ENCODE data around the gene ASTN2.

DNA sequence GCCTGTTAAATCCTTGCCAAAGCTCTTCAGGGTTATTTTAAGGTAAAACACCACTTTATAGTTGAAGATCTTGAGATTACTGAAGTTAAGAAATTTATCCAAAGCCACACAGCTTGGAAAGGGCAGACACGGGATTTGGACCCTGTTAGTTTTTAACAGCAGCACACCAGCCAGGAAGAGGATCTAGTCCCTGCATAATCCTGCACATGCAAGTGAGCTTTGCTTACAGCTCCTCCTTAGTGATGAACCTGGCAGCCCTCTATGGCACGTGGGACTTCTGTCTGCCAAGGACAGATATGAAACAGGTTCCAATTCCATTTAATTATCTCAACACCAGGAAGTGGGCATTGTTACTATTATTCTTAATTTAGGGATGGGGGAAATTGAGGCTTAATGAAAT lies 619.0 kb downstream of the ASTN2 start:
- TF ChIP-seq, protein P1, sequence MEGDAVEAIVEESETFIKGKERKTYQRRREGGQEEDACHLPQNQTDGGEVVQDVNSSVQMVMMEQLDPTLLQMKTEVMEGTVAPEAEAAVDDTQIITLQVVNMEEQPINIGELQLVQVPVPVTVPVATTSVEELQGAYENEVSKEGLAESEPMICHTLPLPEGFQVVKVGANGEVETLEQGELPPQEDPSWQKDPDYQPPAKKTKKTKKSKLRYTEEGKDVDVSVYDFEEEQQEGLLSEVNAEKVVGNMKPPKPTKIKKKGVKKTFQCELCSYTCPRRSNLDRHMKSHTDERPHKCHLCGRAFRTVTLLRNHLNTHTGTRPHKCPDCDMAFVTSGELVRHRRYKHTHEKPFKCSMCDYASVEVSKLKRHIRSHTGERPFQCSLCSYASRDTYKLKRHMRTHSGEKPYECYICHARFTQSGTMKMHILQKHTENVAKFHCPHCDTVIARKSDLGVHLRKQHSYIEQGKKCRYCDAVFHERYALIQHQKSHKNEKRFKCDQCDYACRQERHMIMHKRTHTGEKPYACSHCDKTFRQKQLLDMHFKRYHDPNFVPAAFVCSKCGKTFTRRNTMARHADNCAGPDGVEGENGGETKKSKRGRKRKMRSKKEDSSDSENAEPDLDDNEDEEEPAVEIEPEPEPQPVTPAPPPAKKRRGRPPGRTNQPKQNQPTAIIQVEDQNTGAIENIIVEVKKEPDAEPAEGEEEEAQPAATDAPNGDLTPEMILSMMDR (IDR thresholded peaks at IDR 0.05; ENCODE audit: low read depth, low read length, poor library complexity, severe bottlenecking) = no peak
- no peak for TF ChIP-seq EZH2phosphoT487 (IDR thresholded peaks at IDR 0.05; ENCODE audit: borderline replicate concordance, low read length)

All from DOHH2 (cell line).